GM12878 (cell line): ENCODE data around the gene SYT1. TPM values are rescaled to one million over a fixed set of nuclear protein-coding genes. Genes with fewer than 3 reads are reported as not detected.

Experiments
- ATAC-seq: fragments of 200-7000 bp; cut with Tn5 transposase; 3 replicates; pipeline ENCODE4 v1.9.1; 2020; ENCODE audit warnings: mild to moderate bottlenecking, moderate library complexity
- BruUV-seq: library from RNA; stranded (reverse); fragments of 400-500 nt; replicated peaks from 2 replicates; lab custom pipeline; 2021; lab: Mats Ljungman, UMichigan
- CTCF ChIA-PET: fragments of 300-600 bp; sonication (Branson Sonifier 250); formaldehyde crosslinking; extraction: SDS; loops from one replicate; lab custom pipeline; 2021; ENCODE audit warnings: inconsistent platforms; lab: Yijun Ruan, JAX
- POLR2A ChIA-PET: fragments of 350-600 bp; formaldehyde crosslinking; extraction: SDS; loops from one replicate; lab custom pipeline; 2021; ENCODE audit warnings: inconsistent platforms; lab: Charles Lee
- RAD21 ChIA-PET: fragments of 300-600 bp; sonication (Branson Sonifier 250); formaldehyde crosslinking; loops from one replicate; lab custom pipeline; 2023; ENCODE audit warnings: antibody characterized with exemption; ENCODE audit not compliant: unreplicated experiment; lab: Charles Lee
- SMC1A ChIA-PET: fragments of 300-600 bp; sonication (Branson Sonifier 250); formaldehyde crosslinking; loops from one replicate; lab custom pipeline; 2023; ENCODE audit not compliant: unreplicated experiment, uncharacterized antibody; lab: Charles Lee
- DNase-seq: peaks from one replicate; pipeline ENCODE4 v3.0.0-alpha.2; 2011; ENCODE audit warnings: low read depth, low spot score
- FAIRE-seq: peaks from 3 replicates; lab custom pipeline; 2011; peaks lifted over from hg19 to GRCh38; lab: Jason Lieb, UNC
- H2AFZ ChIP-seq: 2 replicates; pipeline ENCODE4 v1.6.0; 2011; ENCODE audit warnings: low read depth, low read length, control low read depth; ENCODE audit not compliant: control insufficient read depth
- H3K27ac ChIP-seq: 2 replicates; pipeline ENCODE4 v1.5.1; 2011; ENCODE audit warnings: control low read depth; ENCODE audit not compliant: control insufficient read depth, insufficient read depth
- H3K27me3 ChIP-seq, 2 experiments: replicated peaks in 1 of 2; 2 replicates each; pipeline versions ENCODE4 v1.6.0 to v1.6.1; 2011; ENCODE audit warnings: low read length in 1 of 2; ENCODE audit not compliant: control insufficient read depth in 2 of 2, insufficient read depth in 2 of 2
- H3K36me3 ChIP-seq, 2 experiments: 2 replicates each; pipeline ENCODE4 v1.5.1; 2011; ENCODE audit warnings: low read length in 1 of 2; ENCODE audit not compliant: control insufficient read depth in 2 of 2, insufficient read depth in 2 of 2
- H3K4me1 ChIP-seq: 2 replicates; pipeline ENCODE4 v1.6.1; 2011; ENCODE audit warnings: mild to moderate bottlenecking, low read length, moderate library complexity, mixed read lengths; ENCODE audit not compliant: control insufficient read depth, insufficient read depth
- H3K4me2 ChIP-seq: 2 replicates; pipeline ENCODE4 v1.6.0; 2011; ENCODE audit warnings: control low read depth; ENCODE audit not compliant: control insufficient read depth, insufficient read depth
- H3K4me3 ChIP-seq: fragments of 200-600 bp; sonication (generic); 2 replicates; pipeline ENCODE4 v1.5.1; 2016
- H3K79me2 ChIP-seq: 2 replicates; pipeline ENCODE4 v1.6.0; 2011; ENCODE audit warnings: low read length; ENCODE audit not compliant: control insufficient read depth, insufficient read depth
- H3K9ac ChIP-seq: 2 replicates; pipeline ENCODE4 v1.8.0; 2011; ENCODE audit warnings: low read length, control low read depth, mixed read lengths; ENCODE audit not compliant: control insufficient read depth, insufficient read depth
- H3K9me3 ChIP-seq: replicated peaks from 3 replicates; pipeline ENCODE4 v1.5.1; 2011; ENCODE audit warnings: mild to moderate bottlenecking, low read length; ENCODE audit not compliant: control insufficient read depth, insufficient read depth
- H4K20me1 ChIP-seq: 2 replicates; pipeline ENCODE4 v1.6.0; 2011; ENCODE audit not compliant: control insufficient read depth, insufficient read depth
- BCL11A ChIP-seq: IDR thresholded peaks from 2 replicates; pipeline ENCODE4 v1.6.1; 2011; ENCODE audit warnings: low read depth, low read length
- BMI1 ChIP-seq: fragments of 450-650 bp; IDR thresholded peaks from 2 replicates; pipeline ENCODE4 v1.6.1; 2016; ENCODE audit warnings: mild to moderate bottlenecking, moderate library complexity, borderline replicate concordance
- ESRRA ChIP-seq: IDR thresholded peaks from 2 replicates; pipeline ENCODE4 v1.6.1; 2012; ENCODE audit warnings: mild to moderate bottlenecking, low read length, improper control_type of control experiment
- HDAC6 ChIP-seq: fragments of 200-600 bp; sonication (generic); IDR thresholded peaks from one replicate; pipeline ENCODE4 v1.8.0; 2017; ENCODE audit warnings: antibody characterized with exemption; ENCODE audit not compliant: unreplicated experiment
- KAT2A ChIP-seq: conservative IDR thresholded peaks from 2 replicates; pipeline ENCODE4 v1.6.1; 2011; ENCODE audit warnings: low read depth, low read length; ENCODE audit not compliant: control insufficient read depth
- KDM1A ChIP-seq: fragments of 200-600 bp; sonication (generic); IDR thresholded peaks from 2 replicates; pipeline ENCODE4 v1.6.1; 2016; ENCODE audit warnings: borderline replicate concordance
- MAX ChIP-seq: IDR thresholded peaks from 2 replicates; pipeline ENCODE4 v1.6.1; 2012; ENCODE audit warnings: low read depth, low read length, improper control_type of control experiment
- NR2C1 ChIP-seq: fragments of 450-650 bp; IDR thresholded peaks from 2 replicates; pipeline ENCODE4 v1.6.1; 2017; ENCODE audit warnings: antibody characterized with exemption, mild to moderate bottlenecking, moderate library complexity
- POLR2A ChIP-seq: IDR thresholded peaks from 2 replicates; pipeline ENCODE4 v1.6.1; 2011; ENCODE audit warnings: low read depth, mild to moderate bottlenecking, low read length
- POLR2AphosphoS5 ChIP-seq: IDR thresholded peaks from 2 replicates; pipeline ENCODE4 v1.6.1; 2011; ENCODE audit warnings: mild to moderate bottlenecking, low read length, inconsistent platforms
- RCOR1 ChIP-seq: conservative IDR thresholded peaks from 2 replicates; pipeline ENCODE4 v1.6.1; 2012; ENCODE audit warnings: low read depth, low read length, improper control_type of control experiment
- TARDBP ChIP-seq: IDR thresholded peaks from 2 replicates; pipeline ENCODE4 v1.6.1; 2016; ENCODE audit warnings: borderline replicate concordance
- ZNF24 ChIP-seq: fragments of 450-650 bp; IDR thresholded peaks from 2 replicates; pipeline ENCODE4 v1.6.1; 2017; ENCODE audit warnings: antibody characterized with exemption, mild to moderate bottlenecking
- WGBS: methylation state at CpG from one replicate; pipeline ENCODE4 v1.1.6; 2016; ENCODE audit warnings: low lambda C conversion rate; ENCODE audit not compliant: insufficient replicate concordance, insufficient coverage; ENCODE audit errors: missing lambda C conversion rate; 5-methylcytosine and 5-hydroxymethylcytosine counted together
- in situ Hi-C: fragments of 300-500 bp; cut with MboI; formaldehyde crosslinking; loops from 9 replicates; pipeline ENCODE4 v1.14.3; 2018; ENCODE audit warnings: mixed read lengths
- intact Hi-C: fragments of 100-400 bp; cut with micrococcal nuclease; formaldehyde crosslinking; loops from one replicate; pipeline ENCODE4 v1.14.2; 2022; ENCODE audit not compliant: unreplicated experiment
- polyA plus RNA-seq, 11 experiments: library from polyadenylated mRNA; depleted of rRNA in 4 of 11; unstranded in 6 of 11; stranded (reverse) in 5 of 11; fragments of >200 nt; fragmentation: Nextera tagmentation in 4 of 11; fragmentation: Illumina TruSeq in 1 of 11; extraction: Ambion mirVana in 4 of 11; extraction: Trizol in 1 of 11; gene quantifications; 1 replicate in 1 of 11; 2 replicates in 10 of 11; pipeline versions ENCODE4 v1.2.1 to v1.2.3, GENCODE V29; 2011 to 2016; ENCODE audit warnings: inconsistent platforms in 2 of 11, missing spikeins in 2 of 11, low read depth in 1 of 11
- total RNA-seq, 4 experiments: library from RNA; depleted of rRNA in 3 of 4; stranded (reverse); fragments of >200 nt in 3 of 4; fragmentation: Illumina TruSeq in 1 of 4; extraction: Trizol in 1 of 4; gene quantifications; 2 replicates each; pipeline versions ENCODE4 v1.2.1 to v1.2.3, GENCODE V29; 2013 to 2021

The SYT1 gene
- total and polyA plus RNA-seq, 10 of the 15 experiments (the other 5 are each of a cell fraction or from before 2014, with no cell fraction given), result 0.10 to 0.28 TPM; not detected in 8

- TF ChIP-seq TARDBP, result no peak
- TF ChIP-seq ESRRA, result no peak
- no peak for TF ChIP-seq BMI1
- TF ChIP-seq NR2C1, result no peak
- no peak for TF ChIP-seq KDM1A
- TF ChIP-seq POLR2A, result no peak
- no peak for TF ChIP-seq RCOR1
- TF ChIP-seq ZNF24, result no peak
- TF ChIP-seq BCL11A, result no peak
Measured at GRCh38 chr12:79299447-79300198, 435.0 kb downstream of the SYT1 start (continued).

GRCh38 chr12:79300199-79300568 is 435.6 kb downstream of the SYT1 start:
- in situ Hi-C loops, result no loop called here
- no peak overlapping the region for H3K4me3 ChIP-seq
- H3K79me2 ChIP-seq, result no peaks in the 10 kb centered on the region
- H3K36me3 ChIP-seq, result no peaks in the 10 kb centered on the region
- no peak for ATAC-seq
- no peak overlapping the region for H3K27ac ChIP-seq
- no peaks in the 10 kb centered on the region for H3K9me3 ChIP-seq
- ChIA-PET SMC1A (interaction anchor here (0.7 to 0.9 kb wide), 2 partner anchors 11 to 1790 kb away, joined by 3 read pairs; no protein-coding TSS in a partner anchor), POLR2A (no interaction called here), RAD21 (no interaction called here), CTCF (no interaction called here)
- H4K20me1 ChIP-seq, result no peaks in the 10 kb centered on the region
- no peak overlapping the region for H3K9ac ChIP-seq
- no peak for DNase-seq
- no peaks in the 10 kb centered on the region for H3K27me3 ChIP-seq
- TF ChIP-seq ESRRA, result no peak
- no peak for TF ChIP-seq POLR2AphosphoS5
- no peak for TF ChIP-seq KAT2A
- no peak for TF ChIP-seq HDAC6
- no peak for TF ChIP-seq MAX
- intact Hi-C loops, result no loop called here
- no peaks in the 10 kb centered on the region for H3K4me1 ChIP-seq
- no peak overlapping the region for H2AFZ ChIP-seq
- FAIRE-seq, result no peak
- 71% methylated on average over 5 of the region's 5 CpGs for WGBS
- no peak overlapping the region for H3K4me2 ChIP-seq
- no TSS peak for BruUV-seq
